Colon (tissue), 2 donors: ENCODE data around the gene KRT24.
"Not testable (repeated sequence)": the region's sequence is repeated elsewhere in the genome, so short reads cannot be mapped to it uniquely, and the experiment has no call there.

Experiments used
- FAIRE-seq: peaks from 2 replicates; lab custom pipeline; 2012; peaks lifted over from hg19 to GRCh38; lab: Jason Lieb, UNC
- donor health status: control.
- donor health status: control.

The KRT24 gene

GRCh38 chr17:40703652-40704051 is at the start of gene KRT24:
TSS of gene KRT24 (minus strand) at chr17:40703752. CDS start at chr17:40703693, 59 bp downstream.
- no peak for FAIRE-seq

- no peak for FAIRE-seq
These were observed 47.5 kb upstream of the KRT24 start for GRCh38 chr17:40751065-40751464.

GRCh38 chr17:40750391-40750790 is 46.8 kb upstream of the KRT24 start:
- FAIRE-seq: no peak

- FAIRE-seq: not testable (repeated sequence)
These were observed 45.1 kb upstream of the KRT24 start for GRCh38 chr17:40748666-40749065.

GRCh38 chr17:40738553-40738952 is 35.0 kb upstream of the KRT24 start:
- FAIRE-seq: no peak

GRCh38 chr17:40735016-40735415 is 31.5 kb upstream of the KRT24 start:
- FAIRE-seq: no peak

GRCh38 chr17:40734018-40734417 is 30.5 kb upstream of the KRT24 start:
- no peak for FAIRE-seq

GRCh38 chr17:40730970-40731369 is 27.4 kb upstream of the KRT24 start:
- FAIRE-seq: no peak

- FAIRE-seq: no peak
These were observed 24.1 kb upstream of the KRT24 start for GRCh38 chr17:40727447-40728231.

- FAIRE-seq: no peak
These were observed 23.4 kb upstream of the KRT24 start for GRCh38 chr17:40726919-40727318.

GRCh38 chr17:40724656-40725055 is 21.1 kb upstream of the KRT24 start:
- no peak for FAIRE-seq

- no peak for FAIRE-seq
These were observed 18.7 kb upstream of the KRT24 start for GRCh38 chr17:40722241-40722640.

GRCh38 chr17:40720899-40721298 is 17.3 kb upstream of the KRT24 start:
- no peak for FAIRE-seq

GRCh38 chr17:40718930-40719329 is 15.4 kb upstream of the KRT24 start:
- FAIRE-seq: no peak

GRCh38 chr17:40717776-40718175 is 14.2 kb upstream of the KRT24 start:
- FAIRE-seq: no peak

GRCh38 chr17:40714473-40714872 is 10.9 kb upstream of the KRT24 start:
- FAIRE-seq: no peak

- FAIRE-seq: no peak
These were observed 4.2 kb upstream of the KRT24 start for GRCh38 chr17:40707745-40708144.

GRCh38 chr17:40705584-40705983 is 2.0 kb upstream of the KRT24 start:
- FAIRE-seq: no peak

- FAIRE-seq: no peak
These were observed 1.3 kb downstream of the KRT24 start for GRCh38 chr17:40702271-40702670.

- FAIRE-seq: no peak
These were observed 3.7 kb downstream of the KRT24 start for GRCh38 chr17:40699853-40700252.

- no peak for FAIRE-seq
These were observed 4.2 kb downstream of the KRT24 start for GRCh38 chr17:40699371-40699770.

- no peak for FAIRE-seq
These were observed 6.3 kb downstream of the KRT24 start for GRCh38 chr17:40697297-40697696.

- FAIRE-seq: no peak
These were observed 6.9 kb downstream of the KRT24 start for GRCh38 chr17:40696651-40697072.

GRCh38 chr17:40695874-40696472 is 7.6 kb downstream of the KRT24 start:
- FAIRE-seq: no peak
